Kidney (tissue), 14 donors: ENCODE measurements around the gene DLG2. TPM values are rescaled to one million over a fixed set of nuclear protein-coding genes. Genes with fewer than 3 reads are reported as not detected.

Experiments
- DNase-seq, 5 donors: peaks; one replicate each; pipeline ENCODE4 v3.0.0-alpha.2; 2013 to 2020
- FAIRE-seq: peaks from 2 replicates; lab custom pipeline; 2012; peaks lifted over from hg19 to GRCh38; lab: Jason Lieb, UNC
- H3K27ac ChIP-seq, 2 donors: one replicate each; pipeline ENCODE4 v1.7.0; 2013; ENCODE audit warnings: low read depth in 2 of 2, low read length in 2 of 2, inconsistent platforms in 1 of 2
- H3K27me3 ChIP-seq: one replicate; pipeline ENCODE4 v1.7.1; 2013; ENCODE audit warnings: low read length, inconsistent platforms; ENCODE audit not compliant: control insufficient read depth, insufficient read depth
- H3K36me3 ChIP-seq, 3 donors: one replicate each; pipeline versions ENCODE4 v1.7.0 to v1.7.1; 2013; ENCODE audit warnings: low read length in 3 of 3, control low read depth in 1 of 3, inconsistent platforms in 1 of 3; ENCODE audit not compliant: insufficient read depth in 3 of 3, control insufficient read depth in 2 of 3
- H3K4me1 ChIP-seq, 3 donors: one replicate each; pipeline versions ENCODE4 v1.7.0 to v1.7.1; 2013; ENCODE audit warnings: low read length in 3 of 3, inconsistent platforms in 1 of 3, low read depth in 1 of 3; ENCODE audit not compliant: control insufficient read depth in 2 of 3, insufficient read depth in 2 of 3
- H3K4me3 ChIP-seq, 3 donors: one replicate each; pipeline versions ENCODE4 v1.7.0 to v1.8.1; 2013; ENCODE audit warnings: low read length in 3 of 3, control low read depth in 1 of 3, inconsistent platforms in 1 of 3
- H3K9ac ChIP-seq, 3 donors: one replicate each; pipeline versions ENCODE4 v1.7.0 to v1.7.1; 2013; ENCODE audit warnings: low read length in 3 of 3, control low read depth in 1 of 3, inconsistent platforms in 1 of 3
- H3K9me3 ChIP-seq, 3 donors: one replicate each; pipeline versions ENCODE4 v1.7.0 to v1.7.1; 2013; ENCODE audit warnings: low read length in 3 of 3, control low read depth in 1 of 3, inconsistent platforms in 1 of 3; ENCODE audit not compliant: control insufficient read depth in 2 of 3, insufficient read depth in 1 of 3
- CTCF ChIP-seq: IDR thresholded peaks from 3 replicates; pipeline ENCODE4 v1.5.1; 2012; ENCODE audit warnings: mild to moderate bottlenecking, moderate library complexity, borderline replicate concordance; ENCODE audit not compliant: insufficient read depth; ENCODE audit errors: extremely low read depth
- intact Hi-C: fragments of 100-400 bp; cut with DNase I; formaldehyde crosslinking; loops from one replicate; pipeline ENCODE4 v1.11.1; 2022
- polyA plus RNA-seq: library from polyadenylated mRNA; stranded (reverse); fragments of 350-450 nt; fragmentation: Illumina TruSeq; extraction: RNeasy Lipid Tissue Mini Kit (QIAGEN cat#74804); gene quantifications from one replicate; pipeline ENCODE4 v1.2.3, GENCODE V29; 2014; ENCODE audit warnings: low read depth, low replicate concordance; ENCODE audit not compliant: insufficient read depth
- total RNA-seq: library from RNA; stranded (reverse); fragmentation: NEBNext Ultra II Directional; extraction: Animal tissue kit (Norgen Biotek cat#: 25700); gene quantifications from one replicate; pipeline ENCODE4 v1.2.1, GENCODE V29; 2021
- donor health status: control.
- donor health status: control.
- donor health status: control.
- donor health status: control.
- donor health status: control.
- donor health status: DM: yes; HTN: yes; CAD: no.
- donor health status: Normal renal cell carcinoma (clear cell type).

The DLG2 gene
- total and polyA plus RNA-seq, 2 donors from 2014 or later, result 2.9 to 7.2 TPM

GRCh38 chr11:83681031-83681781, 1945.9 kb downstream of the DLG2 start:
- Histone ChIP-seq H3K9me3 (no peaks in the 10 kb centered on the region), H3K27ac (no peak overlapping the region), H3K4me3 (peak overlapping the region; percentile 52 to 54 (median 52)), H3K9ac (peak overlapping the region in 1 of 3 donors; percentile 17), H3K36me3 (no peaks in the 10 kb centered on the region), H3K27me3 (no peaks in the 10 kb centered on the region), H3K4me1 (no peaks in the 10 kb centered on the region)
- intact Hi-C loops, result no loop called here
- FAIRE-seq (no peak), DNase-seq (peak in 3 of 5 donors; percentile 12 to 43 (median 29))
- no peak for TF ChIP-seq CTCF

GRCh38 chr11:83680321-83680720, 1946.8 kb downstream of the DLG2 start:
- Histone ChIP-seq H3K4me3 (no peak overlapping the region), H3K27me3 (no peaks in the 10 kb centered on the region), H3K27ac (no peak overlapping the region), H3K4me1 (no peaks in the 10 kb centered on the region), H3K9ac (no peak overlapping the region), H3K9me3 (no peaks in the 10 kb centered on the region), H3K36me3 (no peaks in the 10 kb centered on the region)
- DNase-seq (peak in 1 of 5 donors; percentile 12), FAIRE-seq (no peak)
- no peak for TF ChIP-seq CTCF
- intact Hi-C loops, result no loop called here

GRCh38 chr11:83678831-83679584, 1948.1 kb downstream of the DLG2 start:
- intact Hi-C loops, result no loop called here
- no peak overlapping the region for H3K9ac ChIP-seq
- H3K27me3 ChIP-seq, result no peaks in the 10 kb centered on the region
- H3K36me3 ChIP-seq, result no peaks in the 10 kb centered on the region
- H3K4me1 ChIP-seq, result no peaks in the 10 kb centered on the region
- H3K4me3 ChIP-seq, result no peak overlapping the region
- FAIRE-seq (no peak), DNase-seq (no peak)
- no peak overlapping the region for H3K27ac ChIP-seq
- TF ChIP-seq CTCF, result no peak
- H3K9me3 ChIP-seq, result no peaks in the 10 kb centered on the region
